Femur (tissue), 1 donor: ENCODE measurements around the gene FSTL4.

ENCODE experiments used
- DNase-seq: peaks from one replicate; pipeline ENCODE4 v3.0.0-alpha.2; 2017

The FSTL4 gene

DNA sequence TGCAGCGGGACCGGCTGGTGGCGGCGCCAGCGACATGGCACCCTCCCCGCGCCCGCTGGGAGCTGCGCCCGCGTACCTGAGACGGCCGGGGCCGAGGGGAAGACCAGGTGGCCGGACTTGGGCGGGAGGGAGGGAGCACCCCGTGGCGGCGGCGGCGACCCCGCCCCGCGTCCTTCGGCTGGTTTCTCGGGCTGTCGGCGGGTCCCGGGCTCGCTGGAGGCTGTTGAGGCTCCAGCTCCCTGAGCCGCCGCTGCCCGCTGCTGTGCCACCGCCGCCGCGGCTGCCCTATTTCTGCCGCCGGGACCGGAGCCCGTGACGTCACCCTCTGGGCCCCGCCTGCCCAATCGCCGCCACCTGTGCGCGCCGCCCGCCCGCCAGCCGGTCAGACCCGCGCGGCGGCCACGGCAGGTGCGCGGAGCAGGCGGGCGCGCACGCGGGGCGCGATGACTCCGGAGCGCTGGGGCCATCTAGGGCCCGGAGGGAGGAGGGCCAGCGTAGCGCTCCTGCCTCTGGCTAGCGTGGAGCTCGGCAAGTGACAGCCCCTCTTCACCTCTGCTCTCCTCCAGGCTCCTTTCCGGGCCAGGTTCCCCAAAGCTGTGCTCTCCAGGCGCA is at the start of gene FSTL4:
TSS of gene FSTL4 (minus strand) at position 293 of the 612 bp plus-strand sequence.
- DNase-seq: peak; percentile 39

DNA sequence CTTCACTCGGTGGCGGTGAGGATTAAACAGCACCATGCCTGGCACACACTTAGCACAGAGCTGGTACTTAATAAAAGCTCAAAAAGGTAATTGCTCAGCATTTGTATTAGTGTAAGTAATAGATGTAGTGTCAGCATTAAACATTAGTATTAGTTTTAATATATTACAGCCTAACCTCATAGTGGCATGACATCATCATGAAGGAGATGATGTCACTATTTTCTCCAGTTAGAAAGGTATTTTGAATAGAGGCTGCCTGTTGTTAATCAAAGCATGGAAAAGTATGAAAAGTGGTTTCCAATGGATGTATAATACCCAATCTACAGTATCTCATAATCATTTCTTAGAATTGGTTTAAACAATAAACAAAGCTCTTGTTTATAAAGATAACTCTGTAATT is 49.0 kb upstream of the FSTL4 start:
- DNase-seq: no peak

DNA sequence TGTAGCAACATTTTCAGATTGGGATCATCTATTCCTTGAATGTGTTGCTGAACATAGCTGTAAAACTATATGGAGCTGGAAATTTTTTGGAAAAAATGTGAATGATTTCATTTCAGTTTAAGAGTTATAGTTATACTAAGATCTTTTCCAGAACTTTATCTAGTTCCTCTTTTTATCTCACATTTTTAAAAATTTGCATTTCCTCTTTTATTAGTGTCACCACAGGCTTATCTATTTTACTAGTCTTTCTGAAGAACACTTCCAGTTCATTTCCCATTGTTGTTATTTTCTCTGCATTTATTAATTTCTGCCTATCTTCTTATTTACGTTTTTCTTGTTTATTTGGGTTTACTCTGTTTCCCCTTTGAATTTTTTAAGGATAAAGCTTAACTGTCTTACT is 46.0 kb upstream of the FSTL4 start:
- DNase-seq: no peak

DNA sequence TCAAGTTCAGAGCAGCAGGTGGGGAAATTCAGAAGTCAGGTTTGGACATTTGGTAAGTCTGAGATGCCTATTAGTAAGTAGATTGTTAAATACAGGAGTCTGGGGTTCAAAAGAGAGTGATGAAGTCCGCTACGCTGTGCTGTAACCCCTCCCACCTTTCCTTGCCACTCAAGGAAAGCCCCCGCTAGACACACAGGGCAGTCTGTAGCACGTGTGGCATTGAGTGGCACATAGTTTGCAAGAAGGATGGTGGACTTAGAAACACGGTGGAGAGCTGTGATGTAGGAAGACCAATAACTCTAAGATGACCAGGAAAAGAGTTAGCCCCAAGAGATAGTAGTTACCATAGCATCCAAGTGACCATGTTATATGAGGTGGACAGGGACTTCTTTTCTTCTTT is 44.7 kb upstream of the FSTL4 start:
- no peak for DNase-seq

DNA sequence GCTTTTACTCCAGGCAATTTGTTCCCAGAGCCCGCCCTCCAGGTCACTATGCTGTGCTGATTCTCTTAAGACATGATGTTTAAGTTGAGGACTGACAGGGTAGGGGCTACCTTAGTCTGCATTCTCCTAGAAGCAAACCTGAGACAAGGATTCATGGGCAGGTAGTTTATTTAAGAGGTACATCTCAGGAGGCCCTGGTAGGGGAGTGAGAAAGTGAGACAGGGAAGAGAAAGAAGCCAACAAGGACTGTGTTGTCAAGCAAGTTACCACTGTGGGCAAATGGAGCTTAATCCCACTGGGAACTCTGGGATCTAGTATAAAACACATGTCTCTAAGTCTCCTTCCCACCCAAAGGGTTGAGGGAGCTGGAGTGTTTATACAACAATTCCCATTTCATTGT is 43.6 kb upstream of the FSTL4 start:
- no peak for DNase-seq

DNA sequence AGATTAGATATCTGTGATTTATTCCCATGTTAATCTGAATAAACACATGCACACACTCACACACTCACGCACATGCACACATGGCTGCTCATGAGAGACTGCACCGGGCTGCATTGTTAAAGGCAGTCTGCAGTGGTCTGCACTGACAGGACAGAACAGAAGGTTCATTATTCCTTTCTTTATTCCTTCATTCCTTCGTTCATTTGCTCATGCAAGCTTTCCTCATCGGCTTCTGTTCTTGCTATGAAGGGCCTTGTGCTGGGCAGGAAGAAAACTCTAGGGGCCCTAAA is 41.4 kb upstream of the FSTL4 start:
- DNase-seq: no peak

DNA sequence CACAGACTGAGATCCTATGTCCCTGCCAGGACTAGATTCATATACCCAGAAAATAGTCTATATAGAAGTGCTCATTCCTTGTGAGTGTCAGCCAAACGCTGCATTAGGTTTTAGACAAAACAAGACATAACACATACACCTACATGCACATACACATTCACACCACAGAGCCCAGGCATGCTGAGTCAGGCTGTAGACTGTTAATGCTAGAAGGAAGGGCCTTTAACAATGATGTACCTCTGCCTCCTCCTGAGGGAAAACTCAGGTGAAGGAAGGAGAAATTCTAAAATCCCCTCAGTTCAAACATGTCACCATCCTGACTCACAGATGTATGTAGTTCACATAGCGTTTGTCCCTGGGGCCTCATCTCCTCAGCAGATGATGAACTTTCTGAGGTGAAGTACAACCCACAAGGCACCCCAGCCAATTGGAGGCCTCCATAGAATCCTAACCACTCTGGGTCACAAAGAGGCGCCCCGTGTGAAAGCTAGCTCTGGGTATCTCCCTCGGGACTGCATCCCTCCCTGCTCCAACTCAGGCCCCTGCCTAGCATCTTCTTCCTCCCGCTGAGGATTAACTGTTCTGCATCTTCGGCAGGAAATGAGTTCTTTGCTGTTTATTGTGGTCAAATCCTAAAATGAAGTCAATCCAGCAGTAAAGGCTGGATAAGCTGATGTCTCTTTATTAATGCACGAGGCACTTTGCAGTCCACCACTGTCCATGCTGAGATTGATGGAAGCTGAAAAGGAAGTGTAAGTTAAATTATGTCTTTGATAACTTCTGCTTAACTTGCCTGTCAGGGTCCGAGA is 40.8 kb upstream of the FSTL4 start:
- DNase-seq: no peak

DNA sequence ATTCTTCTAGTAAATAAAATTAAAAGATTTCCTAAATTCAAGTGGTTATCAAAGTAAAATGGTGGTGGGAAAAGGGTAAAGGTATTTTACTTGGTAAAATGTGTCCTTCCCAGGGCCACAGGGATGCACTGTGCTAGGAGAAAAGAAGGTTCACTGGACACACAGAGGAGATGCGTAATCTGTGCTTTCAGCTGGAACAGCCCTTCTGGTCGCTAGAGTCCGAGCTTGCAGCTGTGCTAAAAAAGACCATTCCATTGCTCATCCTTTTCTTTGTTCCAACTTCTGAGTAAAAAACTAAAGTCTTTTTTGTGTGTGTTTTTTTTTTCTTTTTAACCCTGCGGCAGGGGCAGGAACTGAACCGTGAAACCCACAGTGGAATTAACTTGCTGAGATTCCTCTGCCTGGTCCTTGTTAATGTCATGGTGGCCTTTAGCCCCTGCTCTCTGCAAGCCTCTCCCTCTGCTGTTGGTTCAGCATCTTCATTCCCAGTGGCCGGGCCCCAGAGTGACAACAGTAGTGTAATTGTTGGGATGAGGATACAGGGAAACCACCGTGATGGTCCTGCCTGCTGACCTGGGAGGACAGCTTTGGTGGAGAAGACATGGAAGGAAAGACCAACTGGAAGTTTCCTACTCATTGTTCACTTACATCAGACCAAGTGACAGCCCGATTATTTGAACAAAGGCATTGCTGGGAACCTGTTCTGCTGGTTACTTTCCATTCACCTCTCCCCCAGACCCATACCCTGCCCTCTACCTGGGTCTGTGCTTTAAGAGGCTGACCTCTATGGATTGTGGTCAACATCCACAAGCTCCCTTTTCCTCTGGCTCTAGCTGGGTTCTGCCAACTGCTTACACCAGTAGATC is 31.9 kb upstream of the FSTL4 start:
- no peak for DNase-seq

DNA sequence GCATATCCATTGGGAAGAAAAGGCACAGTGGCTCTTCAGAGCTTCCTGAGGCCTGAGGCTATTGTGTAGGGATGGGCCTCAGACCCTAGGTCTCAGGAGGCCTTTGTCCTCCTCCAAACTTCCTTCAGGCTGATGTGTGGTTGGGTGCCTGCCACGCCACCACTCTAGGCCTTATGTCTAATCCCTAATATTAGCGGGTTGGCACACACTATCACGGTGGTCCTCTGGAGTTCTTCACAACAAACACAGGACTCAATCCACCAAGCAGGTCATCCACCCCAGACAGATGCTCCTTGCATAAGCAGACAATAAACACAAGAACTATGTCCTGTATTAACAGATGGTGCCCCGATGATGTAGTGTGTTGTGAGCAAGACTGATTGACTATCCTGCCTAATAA is 31.0 kb upstream of the FSTL4 start:
- DNase-seq: no peak

DNA sequence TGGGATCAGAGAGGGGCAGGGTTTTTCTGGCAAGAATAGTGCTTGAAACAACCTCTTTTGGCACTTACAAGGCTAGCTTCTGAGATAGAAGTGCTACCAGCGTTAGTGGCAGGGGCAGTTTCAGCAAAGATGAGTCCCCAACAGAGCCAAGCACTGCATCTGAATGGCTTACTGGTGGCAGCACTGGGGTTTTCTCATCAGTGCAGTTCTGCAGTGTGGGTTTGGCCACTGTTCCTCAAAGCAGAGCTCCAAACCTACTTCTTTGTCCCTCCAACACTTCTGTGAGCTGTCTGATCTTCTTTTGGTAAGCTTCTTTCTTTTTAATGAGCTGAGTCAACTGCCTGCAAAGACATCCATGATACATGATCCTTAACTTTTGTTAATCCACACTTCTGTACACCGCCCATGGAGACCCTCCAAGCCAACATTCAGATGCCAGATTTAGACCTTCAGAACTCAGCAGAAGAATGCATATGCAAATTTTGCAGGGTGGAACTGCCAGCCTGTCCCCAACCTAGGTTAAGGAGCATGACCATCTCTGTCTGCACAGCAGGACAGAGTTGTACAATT is 29.9 kb upstream of the FSTL4 start:
- DNase-seq: no peak

DNA sequence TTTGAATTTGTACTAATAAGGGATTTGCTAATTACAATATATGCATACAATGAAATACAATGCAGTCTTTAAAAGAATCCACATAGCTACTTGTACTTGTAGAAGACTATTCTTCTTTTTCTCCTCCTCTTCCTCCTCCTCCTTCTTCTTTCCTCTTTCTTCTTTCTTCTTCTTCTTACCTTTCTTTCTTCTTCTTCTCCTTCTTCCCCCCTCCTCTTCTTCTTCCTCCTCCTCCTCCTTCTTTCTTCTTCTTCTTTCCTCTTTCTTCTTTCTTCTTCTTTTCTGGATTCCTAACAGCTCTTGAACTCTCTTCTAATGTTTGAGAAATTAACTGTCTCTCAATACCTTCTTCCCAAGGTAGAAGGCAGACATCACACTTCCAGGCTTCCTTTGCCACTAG is 29.3 kb upstream of the FSTL4 start:
- no peak for DNase-seq

DNA sequence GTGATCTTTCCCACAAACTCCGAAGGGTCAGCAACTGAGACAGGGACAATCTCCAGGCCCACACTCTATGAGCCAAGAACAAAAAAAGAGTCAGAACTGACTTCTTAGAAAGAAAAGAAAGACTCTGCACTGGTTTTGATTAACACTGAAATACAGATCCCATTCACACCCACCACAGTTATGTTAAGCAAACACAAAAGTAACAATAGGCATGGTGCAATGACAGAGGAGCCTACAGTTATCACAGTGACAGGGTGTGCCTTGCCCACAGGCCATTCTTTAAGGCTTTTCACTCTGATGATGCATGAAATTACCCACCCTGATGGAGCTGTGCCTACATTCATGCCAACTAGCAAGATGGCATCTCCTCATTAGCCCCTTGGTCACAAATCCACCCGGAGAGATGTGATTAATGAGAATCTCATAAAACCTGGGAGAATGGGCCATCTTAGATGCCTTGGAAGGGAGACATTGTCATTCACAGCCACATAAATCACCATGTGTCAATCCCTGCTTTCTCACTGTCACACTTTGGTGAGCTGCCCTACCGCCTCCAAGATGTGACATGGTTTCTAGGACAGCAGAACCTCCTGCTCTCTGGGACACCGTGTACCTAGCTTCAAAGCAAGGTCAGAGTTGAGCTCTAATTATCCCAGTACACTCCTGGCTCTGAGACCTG is 27.6 kb upstream of the FSTL4 start:
- no peak for DNase-seq

DNA sequence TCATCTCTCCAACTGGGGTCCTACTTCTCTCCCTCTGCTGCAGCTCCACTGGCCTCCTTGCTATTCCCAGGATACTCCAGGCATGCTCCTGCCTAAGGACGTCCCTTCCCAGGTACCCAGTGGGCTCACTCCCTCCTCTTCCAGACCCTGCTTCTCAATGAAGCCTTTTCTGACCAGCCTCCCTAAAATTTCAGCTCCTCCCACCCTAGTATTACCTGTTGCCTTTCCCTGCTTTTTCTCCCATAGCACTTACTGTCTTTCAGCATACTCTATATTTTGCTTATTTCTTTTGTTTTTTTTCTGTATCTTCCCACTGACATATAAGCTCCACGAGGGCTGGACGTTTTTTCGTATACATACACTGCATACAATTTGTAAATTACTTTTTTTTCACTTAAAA is 26.1 kb upstream of the FSTL4 start:
- DNase-seq: no peak

DNA sequence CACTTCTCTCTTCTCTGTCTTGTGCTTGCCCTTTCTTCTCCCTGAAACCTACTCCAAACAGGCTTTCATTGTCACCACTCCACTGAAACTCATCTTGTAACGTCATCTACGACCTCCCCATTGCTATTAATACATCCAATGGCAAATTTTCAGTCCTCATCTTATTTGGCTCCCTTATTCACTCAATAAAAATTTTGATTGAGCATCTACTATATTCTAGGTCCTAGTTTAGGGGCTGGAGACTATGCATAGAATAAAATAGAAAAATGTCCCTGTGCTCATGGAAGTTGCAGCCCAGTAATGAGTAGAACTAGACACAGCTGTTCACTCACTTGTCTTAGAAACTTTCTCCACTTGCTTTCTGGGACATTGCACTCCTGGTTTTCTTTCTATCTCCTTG is 24.9 kb upstream of the FSTL4 start:
- no peak for DNase-seq

DNA sequence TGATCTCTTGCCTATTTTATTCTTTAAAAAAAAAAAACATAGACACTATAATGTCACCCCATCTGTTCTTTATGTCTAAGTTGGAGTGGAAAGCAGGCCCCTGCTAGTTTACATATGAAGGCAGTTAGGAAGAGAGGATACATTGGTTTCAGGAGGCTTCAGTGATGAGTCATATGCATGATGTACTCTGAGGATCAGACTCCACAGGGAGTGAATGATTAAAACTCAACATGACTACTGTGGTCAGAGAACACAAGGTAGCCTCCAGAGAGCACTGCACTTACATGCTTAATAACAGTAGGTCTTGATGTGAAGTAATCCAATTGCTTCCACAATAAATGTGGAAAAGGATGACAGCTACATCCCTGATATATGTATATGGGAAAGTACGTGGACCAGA is 22.7 kb upstream of the FSTL4 start:
- no peak for DNase-seq

DNA sequence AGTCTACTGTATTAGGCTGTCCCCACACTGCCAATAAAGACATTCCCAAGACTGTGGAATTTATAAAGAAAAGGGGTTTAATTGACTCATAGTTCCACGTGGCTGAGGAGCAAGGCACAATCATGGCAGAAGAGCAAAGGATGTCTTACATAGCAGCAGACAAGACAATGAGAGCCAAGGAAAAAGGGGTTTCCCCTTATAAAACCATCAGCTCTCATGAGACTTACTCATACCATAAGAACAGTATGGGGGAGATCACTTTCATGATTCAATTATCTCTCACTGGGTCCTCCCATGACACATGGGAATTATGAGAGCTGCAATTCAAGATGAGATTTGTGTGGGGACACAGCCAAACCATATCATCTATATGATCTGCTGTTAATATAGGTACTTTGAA is 14.8 kb upstream of the FSTL4 start:
- no peak for DNase-seq

DNA sequence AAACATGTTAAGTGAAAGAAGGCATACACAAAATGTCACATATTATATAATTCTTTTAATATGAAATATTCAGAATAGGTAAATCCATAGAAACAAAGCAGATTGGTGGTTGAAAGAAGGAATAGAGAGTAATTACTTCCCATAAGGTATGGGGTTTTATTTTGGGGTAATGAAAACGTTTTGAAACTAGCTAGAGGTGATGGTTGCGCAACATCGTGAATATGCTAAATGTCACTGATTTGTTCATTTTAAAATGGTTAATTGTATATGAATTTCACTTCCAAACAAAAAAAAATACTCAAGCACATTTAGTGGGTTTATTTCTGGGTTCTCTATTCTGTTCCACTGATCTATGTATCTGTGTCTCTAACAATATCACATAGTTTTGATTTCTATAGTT is 12.0 kb upstream of the FSTL4 start:
- DNase-seq: no peak

DNA sequence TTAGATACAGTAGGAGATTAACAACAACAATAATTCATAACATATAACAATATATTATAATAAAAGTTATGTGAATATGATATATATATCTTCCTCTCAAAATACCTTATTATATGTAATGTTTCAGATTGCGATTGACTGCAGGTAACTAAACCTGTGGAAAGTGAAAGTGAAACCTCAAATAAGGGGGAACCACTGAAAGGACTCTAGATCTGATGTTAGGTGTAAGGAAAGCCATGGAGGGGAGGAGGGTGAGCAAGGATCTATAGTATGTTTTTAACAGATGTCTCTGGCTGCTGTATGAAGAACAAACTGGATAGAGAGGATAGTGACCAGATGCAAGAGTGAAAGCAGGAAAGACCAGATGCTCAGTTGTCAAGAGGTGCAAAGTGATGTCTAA is 5.8 kb upstream of the FSTL4 start:
- DNase-seq: no peak

DNA sequence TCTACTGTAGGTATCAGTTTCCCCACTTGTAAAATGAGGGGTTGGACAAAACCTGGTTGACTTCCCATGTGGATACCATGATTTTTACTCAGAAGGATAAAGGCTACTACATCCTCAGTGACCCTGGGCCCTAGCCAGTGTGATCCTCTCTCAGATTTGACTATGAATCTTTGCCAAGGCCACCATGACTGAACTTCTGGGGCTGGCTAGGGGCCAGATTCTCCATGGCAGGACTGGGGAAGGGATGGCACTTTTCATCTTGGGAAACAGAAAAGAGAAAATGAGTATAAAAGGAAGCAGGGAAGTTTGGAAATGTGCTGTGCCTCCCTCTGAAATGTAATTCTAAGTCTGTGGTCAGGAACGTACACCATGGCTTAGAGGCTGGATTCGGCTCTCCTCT is 1.4 kb upstream of the FSTL4 start:
- no peak for DNase-seq

DNA sequence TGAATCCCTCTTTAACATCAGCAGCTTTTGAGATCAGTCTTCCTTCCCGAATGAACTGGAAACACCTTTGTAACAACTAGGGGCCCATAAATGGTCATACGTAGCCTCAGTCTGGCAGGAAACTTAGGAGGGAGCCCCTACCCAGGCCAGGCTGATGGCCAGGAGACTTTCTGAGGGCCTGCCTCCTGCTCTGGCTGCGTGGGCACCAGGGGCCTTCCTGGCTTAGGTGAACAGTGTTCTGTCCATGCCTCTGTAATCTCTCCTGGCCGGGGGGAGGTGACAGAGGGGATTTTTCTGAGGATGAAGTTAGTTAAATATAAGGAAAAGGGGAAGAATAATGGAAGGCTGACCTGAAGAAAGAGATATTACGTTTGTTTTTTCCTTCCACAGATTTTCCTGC is 843 bp upstream of the FSTL4 start:
- DNase-seq: no peak

DNA sequence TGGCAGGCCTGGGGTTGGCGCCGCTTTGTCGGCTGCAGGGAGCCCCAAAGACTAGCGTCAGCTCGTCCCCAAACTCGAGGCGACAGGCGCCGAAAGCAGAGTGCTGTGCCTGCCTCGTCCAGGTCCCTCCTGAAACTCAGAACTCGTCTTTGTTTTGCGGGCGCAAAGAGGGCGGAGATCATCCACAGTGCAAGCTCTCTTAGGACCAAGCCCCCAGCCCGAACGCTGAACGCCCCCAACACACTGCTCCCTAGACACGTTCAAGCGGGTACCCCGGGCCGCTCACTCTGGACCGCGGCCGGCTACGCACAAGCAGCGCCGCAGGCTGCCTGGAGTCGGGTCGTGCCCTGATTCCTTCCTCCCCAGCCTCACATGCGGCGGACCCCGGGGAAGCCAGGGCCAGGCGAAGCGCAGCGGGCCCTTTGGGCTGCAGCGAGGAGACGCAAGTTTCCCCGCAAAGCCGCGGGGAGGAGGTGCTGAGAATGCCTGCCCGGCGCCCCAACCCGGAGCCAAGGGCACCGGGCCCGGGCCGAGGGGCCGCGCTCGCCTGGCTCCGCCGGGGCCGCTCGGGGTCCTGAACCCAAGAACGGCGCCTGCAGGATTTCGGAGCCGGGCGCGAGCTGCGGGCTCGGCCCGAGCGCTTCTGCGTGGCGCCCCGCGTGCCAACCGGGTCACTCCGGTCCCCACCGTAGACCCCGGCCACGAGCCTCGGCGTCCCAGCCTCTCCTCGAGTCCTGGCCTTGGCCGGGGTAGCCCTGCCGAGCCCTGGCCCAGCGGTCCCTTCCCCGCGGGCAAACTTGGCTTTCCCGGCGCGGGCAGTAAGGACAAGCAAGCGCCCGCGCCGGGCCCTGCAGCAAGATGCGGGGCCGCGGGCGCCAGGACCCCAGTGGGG is 738 bp downstream of the FSTL4 start:
- no peak for DNase-seq
